ENCODE results near the gene TMEM121B.

TMEM121B gene

DNA sequence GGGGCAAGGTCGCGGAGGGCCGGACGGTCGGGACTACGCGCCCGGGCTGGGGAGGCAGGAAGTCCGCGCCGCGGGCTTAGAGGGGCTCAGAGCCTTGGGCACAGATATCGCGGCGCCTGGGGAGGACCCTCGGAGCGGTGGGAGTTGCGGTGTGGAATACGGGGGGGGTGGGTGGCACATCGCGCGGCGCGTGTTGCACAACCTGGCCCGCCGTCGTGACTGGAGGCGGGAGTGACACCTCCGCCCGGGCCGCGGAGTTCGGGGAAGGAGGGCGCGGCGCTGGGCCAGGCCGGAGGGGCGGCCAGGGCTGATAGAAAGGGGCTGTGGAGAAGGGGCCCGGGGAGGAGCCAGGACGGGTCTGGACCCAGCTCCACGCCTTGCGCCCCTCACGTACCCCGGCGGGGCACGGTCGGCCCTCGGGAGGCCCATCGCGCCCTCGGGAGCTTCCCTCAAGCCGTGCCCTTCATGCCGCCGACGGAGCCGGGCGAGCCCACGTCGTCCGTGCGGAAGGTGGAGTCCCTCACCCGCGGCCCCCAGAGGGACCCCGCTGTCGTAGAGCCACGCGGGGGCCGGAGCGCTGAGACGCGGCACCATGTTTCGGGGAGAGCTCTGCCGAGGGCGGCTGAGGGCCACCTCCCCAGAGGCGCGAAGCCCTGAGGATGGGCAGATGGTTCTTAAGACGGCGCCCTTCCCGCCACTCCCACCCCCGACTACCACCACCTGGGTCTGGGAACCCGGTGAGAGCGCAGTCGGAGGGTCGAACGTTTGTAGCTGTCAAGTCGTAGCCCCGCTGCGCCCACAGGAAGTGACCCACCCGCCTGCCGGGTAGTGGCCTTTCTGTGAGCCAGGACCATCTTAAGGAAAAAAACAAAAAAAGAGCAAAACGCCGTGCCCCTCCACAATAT, 35.6 kb downstream of the TMEM121B start:
- no peak overlapping the region for H3K9ac ChIP-seq (ENCODE audit: low read length)
- no peaks in the 10 kb centered on the region for H3K4me1 ChIP-seq (ENCODE audit: insufficient read depth, low read length)
- H3K9me3 ChIP-seq (ENCODE audit: low read length), result no peaks in the 10 kb centered on the region
- no peaks in the 10 kb centered on the region for H3K36me3 ChIP-seq (ENCODE audit: insufficient read depth, low read length)
- H3K27ac ChIP-seq (ENCODE audit: low read depth, low read length), result peak overlapping the region; percentile 68
- H3K27me3 ChIP-seq (ENCODE audit: control insufficient read depth in 1 of 2, insufficient read depth in 2 of 2, low read length in 2 of 2), result peaks cover 0 to 15% of the 10 kb centered on the region in 2 donors
- H3K4me3 ChIP-seq (ENCODE audit: low read depth in 1 of 2, low read length in 2 of 2), result peak overlapping the region; percentile 52 to 54

GRCh38 chr22:17084554-17085276, 36.4 kb downstream of the TMEM121B start, which contains the start of gene IL17RA:
Gene IL17RA (plus strand): TSS chr22:17085000. CDS start chr22:17085092, 92 bp downstream.
- H3K4me1 ChIP-seq (ENCODE audit: insufficient read depth, low read length), result no peaks in the 10 kb centered on the region
- peak within 1 kb of the TSS; percentile 68 for H3K27ac ChIP-seq (ENCODE audit: low read depth, low read length)

DNA sequence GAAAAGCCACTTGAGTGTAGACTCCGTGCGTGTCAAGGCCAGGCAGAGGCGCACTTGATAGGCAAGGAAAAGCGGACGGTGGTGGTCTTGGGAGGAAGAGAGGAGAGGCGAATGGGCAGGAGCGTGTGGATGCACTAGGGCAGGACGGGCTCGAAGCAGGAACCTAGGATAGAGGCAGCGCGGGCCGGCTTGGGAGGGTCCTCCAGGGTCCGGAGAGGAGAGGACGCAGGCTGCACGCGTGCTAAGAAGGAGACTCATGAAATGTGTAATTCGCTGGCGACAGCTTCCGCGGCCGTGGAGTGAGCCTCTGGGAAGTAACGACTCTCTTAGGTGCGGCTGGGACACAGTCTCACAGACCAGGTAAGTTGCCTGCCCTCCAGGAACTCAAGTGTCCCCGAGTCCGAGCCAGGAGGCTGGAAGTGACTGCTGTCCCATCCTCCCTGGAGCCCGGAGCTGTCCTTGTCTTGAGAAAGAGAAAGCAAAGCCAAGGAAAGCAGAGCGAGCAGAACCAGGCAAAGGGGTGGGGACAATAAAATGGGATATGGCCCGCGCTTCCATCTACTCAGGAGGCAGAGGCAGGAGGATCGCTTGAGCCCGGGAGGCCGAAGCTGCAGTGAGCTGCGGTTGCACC, 37.2 kb downstream of the TMEM121B start:
- Histone ChIP-seq H3K4me3 (ENCODE audit: low read depth in 1 of 2, low read length in 2 of 2) (peak overlapping the region in 1 of 2 donors; percentile 52), H3K27me3 (ENCODE audit: control insufficient read depth in 1 of 2, insufficient read depth in 2 of 2, low read length in 2 of 2) (peaks cover 0 to 15% of the 10 kb centered on the region in 2 donors), H3K36me3 (ENCODE audit: insufficient read depth, low read length) (no peaks in the 10 kb centered on the region), H3K9ac (ENCODE audit: low read length) (no peak overlapping the region), H3K4me1 (ENCODE audit: insufficient read depth, low read length) (no peaks in the 10 kb centered on the region), H3K27ac (ENCODE audit: low read depth, low read length) (no peak overlapping the region), H3K9me3 (ENCODE audit: low read length) (no peaks in the 10 kb centered on the region)

More at GRCh38 chr22:17084554-17085276, 36.4 kb downstream of the TMEM121B start, which contains the start of gene IL17RA:
- no peaks in the 10 kb centered on the region for H3K36me3 ChIP-seq (ENCODE audit: insufficient read depth, low read length)
- no peak within 1 kb of the TSS for H3K9ac ChIP-seq (ENCODE audit: low read length)
- no peaks in the 10 kb centered on the region for H3K9me3 ChIP-seq (ENCODE audit: low read length)
- peak within 1 kb of the TSS; percentile 52 to 54 for H3K4me3 ChIP-seq (ENCODE audit: low read depth in 1 of 2, low read length in 2 of 2)
- peaks cover 0 to 15% of the 10 kb centered on the region in 2 donors for H3K27me3 ChIP-seq (ENCODE audit: control insufficient read depth in 1 of 2, insufficient read depth in 2 of 2, low read length in 2 of 2)

GRCh38 chr22:17083255-17083654, 37.9 kb downstream of the TMEM121B start:
- H3K27ac ChIP-seq (ENCODE audit: low read depth, low read length), result no peak overlapping the region
- no peak overlapping the region for H3K4me3 ChIP-seq (ENCODE audit: low read depth in 1 of 2, low read length in 2 of 2)
- H3K9me3 ChIP-seq (ENCODE audit: low read length), result no peaks in the 10 kb centered on the region
- H3K36me3 ChIP-seq (ENCODE audit: insufficient read depth, low read length), result no peaks in the 10 kb centered on the region
- no peak overlapping the region for H3K9ac ChIP-seq (ENCODE audit: low read length)
- peaks cover 0 to 15% of the 10 kb centered on the region in 2 donors for H3K27me3 ChIP-seq (ENCODE audit: control insufficient read depth in 1 of 2, insufficient read depth in 2 of 2, low read length in 2 of 2)
- no peaks in the 10 kb centered on the region for H3K4me1 ChIP-seq (ENCODE audit: insufficient read depth, low read length)

DNA sequence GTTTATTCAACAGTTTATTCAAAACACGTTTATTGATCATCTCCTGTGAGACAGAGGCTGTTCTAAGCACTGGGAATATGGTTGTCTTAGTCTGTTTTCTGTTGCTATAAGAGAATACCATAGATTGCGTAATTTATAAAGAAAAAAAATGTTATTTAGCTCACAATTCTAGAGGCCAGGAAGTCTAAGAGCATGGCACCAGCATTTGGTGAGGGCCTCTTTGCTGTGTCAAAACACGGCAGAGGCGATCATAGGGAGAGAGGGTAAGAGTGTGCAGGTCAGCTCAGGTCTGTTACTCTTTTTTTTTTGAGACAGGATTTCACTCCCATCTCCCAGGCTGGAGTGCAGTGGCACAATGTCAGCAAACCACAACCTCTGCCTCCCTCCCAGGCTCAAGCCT, 41.6 kb downstream of the TMEM121B start:
- H3K9me3 ChIP-seq (ENCODE audit: low read length), result no peaks in the 10 kb centered on the region
- no peaks in the 10 kb centered on the region for H3K4me1 ChIP-seq (ENCODE audit: insufficient read depth, low read length)
- no peak overlapping the region for H3K27ac ChIP-seq (ENCODE audit: low read depth, low read length)
- no peak overlapping the region for H3K4me3 ChIP-seq (ENCODE audit: low read depth in 1 of 2, low read length in 2 of 2)
- H3K36me3 ChIP-seq (ENCODE audit: insufficient read depth, low read length), result no peaks in the 10 kb centered on the region
- peaks cover 0 to 3% of the 10 kb centered on the region in 2 donors for H3K27me3 ChIP-seq (ENCODE audit: control insufficient read depth in 1 of 2, insufficient read depth in 2 of 2, low read length in 2 of 2)
- H3K9ac ChIP-seq (ENCODE audit: low read length), result no peak overlapping the region

GRCh38 chr22:17077255-17077654, 43.9 kb downstream of the TMEM121B start:
- Histone ChIP-seq H3K4me3 (ENCODE audit: low read depth in 1 of 2, low read length in 2 of 2) (no peak overlapping the region), H3K4me1 (ENCODE audit: insufficient read depth, low read length) (no peaks in the 10 kb centered on the region), H3K27me3 (ENCODE audit: control insufficient read depth in 1 of 2, insufficient read depth in 2 of 2, low read length in 2 of 2) (no peaks in the 10 kb centered on the region), H3K27ac (ENCODE audit: low read depth, low read length) (no peak overlapping the region), H3K36me3 (ENCODE audit: insufficient read depth, low read length) (no peaks in the 10 kb centered on the region), H3K9ac (ENCODE audit: low read length) (no peak overlapping the region), H3K9me3 (ENCODE audit: low read length) (no peaks in the 10 kb centered on the region)

DNA sequence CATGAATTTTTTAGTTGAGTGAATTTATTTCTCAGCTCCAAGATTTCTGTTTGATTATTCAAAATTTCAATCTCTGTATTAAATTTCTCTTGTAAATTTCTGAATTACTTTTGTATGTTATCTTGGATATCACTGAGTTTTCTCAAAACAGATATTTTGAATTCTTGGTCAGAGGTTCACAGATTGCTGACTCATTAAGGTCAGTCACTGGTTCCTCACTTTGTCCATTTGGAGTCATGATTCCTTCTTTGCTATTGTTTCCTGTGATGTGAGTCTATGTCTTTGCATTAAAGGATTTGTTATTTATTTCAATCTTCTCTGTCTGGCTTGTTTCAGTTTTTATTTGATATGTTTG, 46.5 kb downstream of the TMEM121B start:
- no peak overlapping the region for H3K4me3 ChIP-seq (ENCODE audit: low read depth in 1 of 2, low read length in 2 of 2)
- H3K9ac ChIP-seq (ENCODE audit: low read length), result no peak overlapping the region
- no peak overlapping the region for H3K27ac ChIP-seq (ENCODE audit: low read depth, low read length)
- no peaks in the 10 kb centered on the region for H3K36me3 ChIP-seq (ENCODE audit: insufficient read depth, low read length)
- H3K9me3 ChIP-seq (ENCODE audit: low read length), result no peaks in the 10 kb centered on the region
- H3K27me3 ChIP-seq (ENCODE audit: control insufficient read depth in 1 of 2, insufficient read depth in 2 of 2, low read length in 2 of 2), result no peaks in the 10 kb centered on the region
- no peaks in the 10 kb centered on the region for H3K4me1 ChIP-seq (ENCODE audit: insufficient read depth, low read length)

DNA sequence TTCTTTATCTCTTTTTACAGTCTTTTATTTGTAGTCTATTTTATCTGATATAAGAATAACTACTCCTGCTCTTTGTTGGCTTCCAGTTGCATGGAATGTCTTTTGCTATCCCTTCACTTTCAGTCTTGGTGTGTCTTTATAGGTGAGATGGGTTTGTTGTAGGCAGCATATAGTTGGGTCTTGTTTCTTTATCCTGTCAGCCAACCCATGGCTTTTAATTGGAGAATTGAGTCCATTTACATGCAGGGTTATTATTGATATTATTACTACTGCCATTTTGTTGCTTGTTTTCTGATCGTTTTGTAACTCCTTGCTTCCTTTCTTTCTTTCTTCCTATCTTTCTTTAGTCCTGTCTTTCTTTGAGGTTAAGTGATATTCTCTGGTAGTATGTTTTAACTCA, 48.3 kb downstream of the TMEM121B start:
- Histone ChIP-seq H3K27me3 (ENCODE audit: control insufficient read depth in 1 of 2, insufficient read depth in 2 of 2, low read length in 2 of 2) (no peaks in the 10 kb centered on the region), H3K27ac (ENCODE audit: low read depth, low read length) (no peak overlapping the region), H3K4me3 (ENCODE audit: low read depth in 1 of 2, low read length in 2 of 2) (no peak overlapping the region), H3K4me1 (ENCODE audit: insufficient read depth, low read length) (no peaks in the 10 kb centered on the region), H3K36me3 (ENCODE audit: insufficient read depth, low read length) (no peaks in the 10 kb centered on the region), H3K9me3 (ENCODE audit: low read length) (no peaks in the 10 kb centered on the region), H3K9ac (ENCODE audit: low read length) (no peak overlapping the region)
